Stimulated activated CD4-positive, alpha-beta T cell treated with anti-CD3 and anti-CD28 coated beads, Interleukin-1b, Interleukin-23, amount 100 ng/mL, for 4 hours (primary cell): ENCODE results near the gene ASIP.
"Not testable (repeated sequence)": the region's sequence is repeated elsewhere in the genome, so short reads cannot be mapped to it uniquely, and the experiment has no call there.

ENCODE experiments used
- DNase-seq, 2 donors: peaks; one replicate each; pipeline ENCODE4 v3.0.0-alpha.2; 2020; ENCODE audit warnings: low read depth in 2 of 2

The ASIP gene, protein sequence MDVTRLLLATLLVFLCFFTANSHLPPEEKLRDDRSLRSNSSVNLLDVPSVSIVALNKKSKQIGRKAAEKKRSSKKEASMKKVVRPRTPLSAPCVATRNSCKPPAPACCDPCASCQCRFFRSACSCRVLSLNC

DNA sequence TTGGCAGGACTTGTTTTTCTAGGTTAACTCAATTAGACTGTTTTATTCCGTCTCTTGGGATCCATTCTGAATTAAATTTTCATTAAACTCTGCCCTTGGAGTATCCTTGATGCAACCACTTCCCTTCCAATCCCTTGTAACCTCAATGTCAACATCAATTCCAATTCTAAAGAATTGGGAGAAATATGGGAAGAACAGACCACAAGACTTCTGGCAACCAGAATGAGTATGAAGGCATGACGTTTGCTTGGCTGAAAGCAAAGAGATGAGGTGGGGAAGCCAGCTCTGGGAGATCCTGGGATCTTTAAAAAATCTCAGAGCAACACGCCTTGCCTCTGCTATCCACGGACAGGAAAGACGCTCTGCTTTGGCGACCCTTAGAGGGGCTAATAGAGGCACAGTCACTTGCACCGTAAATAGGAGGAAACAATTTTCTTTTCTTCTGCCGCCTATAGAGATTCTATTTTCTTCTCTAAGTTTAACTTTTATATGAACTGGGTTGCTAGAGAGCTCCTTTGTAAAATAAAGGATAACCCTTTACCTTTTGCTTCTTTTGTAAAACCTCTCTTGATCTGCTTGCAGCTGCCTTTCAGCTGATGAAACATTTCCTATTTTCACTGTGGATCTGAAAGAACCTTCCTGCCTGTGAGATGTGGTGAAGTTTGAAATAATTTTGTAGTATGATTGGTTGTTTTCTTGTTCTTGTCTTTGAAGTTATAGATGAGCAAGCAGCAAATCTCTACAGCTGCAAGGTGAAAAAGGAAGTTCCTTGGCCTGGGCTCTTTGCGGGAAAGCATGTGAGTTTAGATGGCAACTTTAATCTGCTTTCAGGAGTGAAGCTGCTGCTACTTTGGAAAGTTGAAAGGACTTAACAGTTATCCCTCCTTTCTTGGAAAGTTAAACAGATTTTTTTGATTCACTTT is at the start of gene ASIP:
Gene ASIP, plus strand, starts transcription at position 731 of the 923 bp plus-strand sequence. CDS start 18,952 bp downstream, outside the sequence.
- no peak for DNase-seq

DNA sequence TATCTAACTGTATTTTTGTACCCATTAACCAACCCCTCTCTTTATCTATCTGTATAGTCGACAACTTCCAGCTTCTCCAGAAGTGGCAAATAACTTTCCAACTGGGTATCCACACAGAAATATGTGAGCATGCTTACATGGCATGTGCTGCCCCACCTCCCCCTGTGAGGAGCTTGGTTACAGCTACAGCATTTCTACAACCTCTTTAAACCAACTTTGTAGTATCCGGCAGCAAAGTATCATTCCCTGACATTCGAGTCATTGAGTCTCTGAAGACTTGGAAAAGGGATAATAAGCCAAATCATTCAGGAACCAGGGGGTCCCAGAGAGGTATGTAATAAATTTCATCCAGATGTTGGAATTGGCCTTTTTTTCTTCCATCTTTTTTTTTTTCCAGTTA is 48.2 kb upstream of the ASIP start:
- DNase-seq = no peak

DNA sequence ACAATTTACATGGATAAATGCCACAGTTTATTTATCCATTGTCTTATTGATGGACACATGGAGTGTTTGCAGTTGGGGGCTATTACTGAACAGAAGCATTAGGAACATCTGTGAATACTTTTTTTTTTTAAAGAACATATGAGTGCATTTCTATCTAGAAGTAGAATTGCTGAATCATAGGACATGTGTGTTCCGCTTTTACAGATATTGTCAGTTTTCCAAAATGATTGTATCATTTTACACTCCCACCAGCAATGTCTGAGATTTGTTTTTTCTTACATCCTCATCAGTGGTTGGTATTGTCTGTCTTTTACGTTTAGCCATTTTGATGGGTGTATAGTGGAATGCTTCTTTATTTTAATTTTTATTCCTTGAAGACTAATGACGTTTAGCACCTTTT is 42.0 kb upstream of the ASIP start:
- DNase-seq = no peak

DNA sequence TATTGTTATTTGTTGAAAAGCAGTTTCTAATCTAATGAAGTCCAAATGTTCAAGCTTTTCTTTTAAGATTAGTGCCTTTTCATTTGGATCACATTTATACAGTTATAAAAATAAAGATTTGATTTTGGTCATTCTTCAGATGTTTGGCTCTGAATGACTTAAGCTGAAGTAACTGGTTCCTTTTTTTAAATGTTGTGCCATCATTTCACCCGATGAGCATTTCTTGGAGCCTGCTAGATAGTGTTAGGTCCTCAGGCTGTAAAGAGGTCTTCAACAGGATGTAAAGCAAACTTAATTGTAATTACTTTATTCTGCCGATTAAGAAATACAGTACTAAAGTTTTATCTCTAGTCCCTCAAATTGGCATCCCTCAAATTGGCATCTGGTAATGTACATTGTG is 41.2 kb upstream of the ASIP start:
- DNase-seq = no peak

DNA sequence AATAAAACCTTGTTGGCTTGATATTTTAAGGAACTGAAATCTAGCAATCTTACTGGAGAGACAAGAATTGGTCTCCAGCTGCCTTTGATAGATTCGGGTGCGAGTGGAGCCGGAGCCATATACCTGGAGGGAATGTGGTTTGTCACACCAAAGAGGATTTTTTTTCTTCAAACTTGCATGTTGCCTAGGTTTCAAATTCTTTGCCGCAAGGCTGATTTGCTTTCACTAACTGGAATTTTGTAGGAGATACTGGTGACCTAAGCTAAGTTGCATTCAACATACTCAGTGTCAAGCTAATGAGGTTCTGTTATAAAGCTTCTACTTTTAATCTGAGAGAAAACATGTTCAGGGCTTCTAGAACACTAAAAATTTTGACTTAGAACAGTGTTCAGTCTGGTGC is 39.7 kb upstream of the ASIP start:
- no peak for DNase-seq

DNA sequence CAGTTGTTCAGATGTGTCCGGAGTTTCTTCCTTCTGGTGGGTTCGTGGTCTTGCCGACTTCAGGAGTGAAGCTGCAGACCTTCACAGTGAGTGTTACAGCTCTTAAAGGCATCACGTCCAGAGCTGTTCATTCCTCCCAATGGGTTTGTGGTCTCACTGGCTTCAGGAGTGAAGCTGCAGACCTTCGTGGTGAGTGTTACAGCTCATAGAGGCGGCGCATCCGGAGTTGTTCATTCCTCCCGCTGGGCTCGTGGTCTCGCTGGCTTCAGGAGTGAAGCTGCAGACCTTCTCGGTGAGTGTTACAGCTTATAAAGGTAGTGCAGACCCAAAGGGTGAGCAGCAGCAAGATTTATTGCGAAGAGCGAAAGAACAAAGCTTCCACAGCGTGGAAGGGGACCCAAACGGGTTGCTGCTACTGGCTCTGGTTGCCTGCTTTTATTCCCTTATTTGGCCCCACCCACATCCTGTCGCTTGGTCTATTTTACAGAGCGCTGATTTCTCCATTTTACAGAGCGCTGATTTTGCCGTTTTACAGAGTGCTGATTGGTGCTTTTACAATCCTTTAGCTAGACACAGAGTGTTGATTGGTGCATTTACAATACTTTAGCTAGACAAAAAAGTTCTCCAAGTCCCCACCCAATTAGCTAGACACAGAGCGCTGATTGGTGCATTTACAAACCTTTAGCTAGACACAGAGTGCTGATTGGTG is 35.9 kb upstream of the ASIP start:
- DNase-seq = not testable (repeated sequence)

DNA sequence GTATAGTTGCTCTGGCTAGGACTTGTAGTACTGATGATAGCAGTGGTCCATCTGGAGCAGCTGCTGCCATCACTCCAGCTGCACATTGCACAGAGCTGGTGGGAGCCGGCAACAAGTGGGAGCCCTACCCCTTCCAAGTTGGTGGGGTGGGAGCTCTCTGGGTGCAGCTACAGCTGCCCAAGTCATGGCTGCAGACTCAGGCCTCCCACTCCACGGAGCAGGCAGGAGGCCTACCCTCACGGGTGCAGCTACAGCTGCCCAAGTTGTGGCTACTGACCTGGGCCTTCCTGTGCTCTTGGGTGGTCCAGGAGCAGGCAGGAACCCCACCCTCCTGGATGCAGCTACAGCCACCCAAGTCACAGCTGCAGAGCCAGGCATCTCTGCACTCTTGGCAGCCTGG is 32.1 kb upstream of the ASIP start:
- DNase-seq = no peak

DNA sequence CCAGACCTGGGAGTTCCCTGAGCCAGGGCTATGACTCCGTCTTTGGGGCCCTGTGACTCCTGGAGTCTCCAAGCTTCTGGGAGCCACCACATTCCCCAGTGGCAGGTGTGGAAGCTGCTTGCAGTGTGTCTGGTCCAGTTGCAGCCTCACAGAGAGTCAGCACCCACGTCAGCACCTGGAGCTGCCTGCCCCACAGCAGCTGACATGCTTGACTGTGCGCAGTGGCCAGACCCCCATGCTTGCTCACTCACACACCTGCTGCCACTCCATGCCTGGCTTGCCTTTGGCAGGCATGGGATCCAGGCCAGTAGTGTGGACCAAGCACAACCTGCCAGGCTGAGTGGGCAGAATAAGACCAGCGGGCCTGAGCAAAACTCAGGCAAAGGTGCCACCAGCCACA is 31.0 kb upstream of the ASIP start:
- DNase-seq = no peak

DNA sequence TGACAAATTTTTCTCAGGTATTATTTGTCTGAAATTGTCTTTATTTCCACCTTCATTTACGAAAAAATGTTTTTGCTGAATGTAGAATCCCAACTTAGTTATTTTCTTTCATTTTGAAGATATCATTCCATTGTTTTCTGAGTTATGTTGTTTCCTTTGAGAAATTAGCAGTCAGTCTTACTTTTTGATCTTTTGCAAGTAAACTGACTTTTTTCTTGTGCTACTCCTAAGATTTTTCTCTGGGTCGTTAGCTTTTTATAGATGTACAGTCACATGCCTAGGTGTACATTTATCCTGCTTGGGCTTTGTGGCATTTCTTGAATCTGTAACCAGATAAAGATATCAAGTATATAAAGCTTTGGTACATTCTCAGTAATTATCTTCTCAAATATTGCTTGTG is 29.6 kb upstream of the ASIP start:
- DNase-seq = no peak

DNA sequence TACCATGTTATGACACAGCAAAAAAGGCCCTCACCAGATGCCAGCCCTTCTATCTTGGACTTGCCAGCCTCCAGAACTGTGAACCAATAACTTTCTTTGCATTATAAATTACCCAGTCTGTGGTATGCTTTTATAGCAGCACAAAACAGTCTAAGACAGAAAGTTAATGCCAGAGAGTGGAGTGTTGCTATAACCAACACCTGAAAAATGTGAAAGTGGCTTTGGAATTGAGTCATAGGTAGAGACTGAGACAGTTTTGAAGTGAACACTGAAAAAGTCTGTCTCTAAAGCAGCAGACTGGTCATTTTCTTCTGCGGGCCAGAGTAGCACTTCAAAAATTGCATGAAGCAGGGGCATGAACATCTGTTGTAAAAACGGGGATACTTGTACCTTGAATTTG is 28.0 kb upstream of the ASIP start:
- DNase-seq = no peak

DNA sequence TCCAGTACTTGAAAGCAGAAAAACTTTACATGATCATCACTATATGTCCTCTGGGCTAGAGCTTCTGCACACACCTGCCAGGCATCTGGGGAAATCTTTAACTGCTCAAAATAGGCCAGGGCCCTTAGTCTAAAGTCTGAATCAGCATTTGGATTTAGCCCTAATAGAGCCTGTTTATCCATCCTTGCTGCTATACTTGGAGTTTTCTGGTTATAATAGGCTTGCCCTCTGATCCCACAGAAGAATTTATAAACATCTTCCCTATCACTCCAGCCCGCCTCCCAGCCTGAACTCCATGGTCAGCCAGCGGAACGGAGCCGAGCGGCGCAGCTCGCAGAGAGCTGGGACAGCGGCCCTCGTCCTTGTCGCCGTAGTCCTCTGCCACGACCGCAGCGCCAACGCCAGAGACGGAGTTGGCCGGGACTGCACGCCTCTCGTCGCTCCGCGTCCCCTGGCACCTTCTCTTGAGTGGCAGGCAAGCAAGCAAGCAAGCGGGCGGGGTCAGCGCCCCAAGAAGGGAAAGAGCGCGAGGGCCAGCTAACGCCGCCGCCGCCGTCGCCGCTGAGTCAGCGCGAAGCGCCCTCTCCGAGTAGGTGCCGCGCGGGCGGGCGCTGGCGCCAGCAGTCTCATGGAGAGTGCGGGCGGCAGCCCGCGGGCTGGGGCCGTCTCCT is 25.4 kb upstream of the ASIP start:
- peak; percentile 21 to 40 for DNase-seq

DNA sequence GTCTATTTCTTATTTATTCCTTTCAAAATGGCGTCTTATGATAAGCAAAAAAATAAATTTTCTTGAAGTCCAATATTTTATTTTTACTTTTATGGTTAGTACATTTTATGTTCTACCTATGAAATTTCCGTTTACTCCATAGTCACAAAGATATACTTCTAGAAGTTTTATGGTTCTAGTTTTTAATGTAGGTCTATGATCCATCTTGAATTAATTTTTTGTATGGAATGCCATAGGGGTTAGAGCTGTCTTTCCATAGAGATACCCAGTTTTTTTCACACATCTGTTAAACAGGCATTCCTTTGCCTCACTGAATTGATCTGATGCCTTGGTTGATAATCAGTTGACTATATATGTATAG is 24.9 kb upstream of the ASIP start:
- no peak for DNase-seq

DNA sequence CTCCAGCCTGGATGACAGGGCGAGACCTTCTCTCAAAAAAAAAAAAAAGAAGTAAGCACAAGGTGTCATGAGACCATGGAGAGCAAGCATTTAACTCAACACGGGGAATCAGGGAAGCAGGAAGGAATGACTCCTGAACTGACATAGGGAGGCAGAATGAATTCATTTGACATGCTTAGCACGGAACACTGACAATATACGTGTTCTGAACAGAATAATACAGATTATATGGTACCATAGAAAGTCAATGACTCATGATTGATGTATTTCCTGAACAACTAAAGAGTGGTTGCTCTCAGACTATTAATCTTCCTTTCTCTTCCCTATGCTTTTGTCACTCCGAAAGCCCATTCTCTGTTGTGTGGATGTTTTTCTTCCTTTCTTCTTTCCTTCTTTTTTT is 20.7 kb upstream of the ASIP start:
- no peak for DNase-seq

DNA sequence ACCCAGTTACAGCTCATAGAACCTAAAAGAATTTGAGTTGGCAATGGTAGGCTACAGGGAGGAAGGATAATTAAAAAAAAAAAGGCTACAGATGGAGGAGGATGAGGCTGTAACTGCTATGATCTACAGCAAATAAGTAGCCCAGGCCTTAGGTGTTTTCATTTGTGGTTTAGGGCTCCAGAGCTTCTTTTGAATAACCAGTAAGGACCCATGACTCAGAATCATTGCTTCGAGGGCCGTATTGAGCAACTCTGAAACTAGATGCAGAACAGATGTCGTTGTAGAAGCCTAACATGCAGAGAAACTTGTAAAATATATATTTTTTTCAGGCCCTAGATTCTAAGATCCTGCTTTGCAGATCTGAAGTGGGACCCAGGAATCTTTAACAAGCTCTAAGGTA is 19.0 kb upstream of the ASIP start:
- no peak for DNase-seq

DNA sequence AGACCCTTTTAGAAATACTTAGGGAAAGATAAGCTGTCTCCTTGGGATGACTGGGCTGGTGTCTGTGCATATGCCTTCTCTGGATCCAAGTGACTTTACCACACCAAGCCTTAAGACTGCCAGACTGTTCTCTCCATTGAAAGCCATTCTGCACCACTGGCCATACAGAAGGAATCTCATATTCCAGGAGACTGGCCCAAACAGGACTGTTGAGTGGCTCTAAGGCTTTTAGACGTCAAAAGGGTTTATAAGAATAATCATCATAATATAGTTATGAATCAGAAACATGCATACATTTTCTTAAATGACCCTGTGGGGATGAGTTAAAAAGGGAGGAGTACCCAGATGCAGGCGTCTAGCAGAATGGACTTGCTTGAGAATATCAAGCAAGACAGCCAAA is 17.0 kb upstream of the ASIP start:
- not testable (repeated sequence) for DNase-seq

DNA sequence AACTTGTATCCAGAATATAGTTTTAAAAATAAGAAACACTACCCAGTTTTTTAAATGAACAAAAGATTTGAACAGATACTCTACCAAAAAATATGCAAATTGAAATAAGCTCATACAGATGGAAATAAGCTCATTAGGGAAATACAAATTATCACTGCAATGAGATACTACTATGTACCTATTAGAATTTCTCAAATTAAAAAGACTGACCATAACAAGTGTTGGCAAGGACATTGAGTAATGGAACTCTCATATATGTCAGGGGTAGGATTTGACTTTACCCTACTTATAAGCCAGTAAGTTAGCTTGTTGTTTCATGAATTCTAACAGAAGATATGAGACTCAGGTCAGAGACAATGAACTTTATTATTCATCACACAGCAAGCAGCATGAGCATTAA is 9.6 kb upstream of the ASIP start:
- DNase-seq = no peak

DNA sequence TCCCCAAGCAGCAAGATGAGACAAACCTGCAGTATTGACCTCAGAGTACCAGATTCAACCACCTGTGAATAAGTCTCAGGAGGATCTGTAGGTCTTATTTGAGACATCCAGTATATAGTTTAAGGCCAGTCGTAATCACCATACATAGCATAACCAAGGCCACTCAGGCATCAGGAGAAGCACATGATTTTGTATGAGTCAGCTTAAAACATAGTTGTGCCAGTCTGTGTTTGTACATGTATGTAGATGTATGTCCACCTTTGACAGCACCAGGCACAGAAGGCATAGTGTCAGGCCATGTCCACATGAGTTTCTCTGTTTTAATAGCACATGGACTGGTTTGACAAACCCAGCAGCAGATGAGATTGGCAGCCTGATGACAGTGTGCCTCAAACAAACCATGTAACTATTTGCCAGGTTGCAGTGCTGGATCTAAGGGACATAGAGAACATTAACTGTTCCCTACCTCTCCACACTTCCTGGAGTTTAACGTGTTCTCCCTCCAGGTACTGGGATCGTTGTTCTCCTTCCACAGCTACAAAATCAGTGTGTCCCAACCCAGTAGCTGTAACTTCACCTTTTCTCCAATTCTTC is 8.6 kb upstream of the ASIP start:
- no peak for DNase-seq

DNA sequence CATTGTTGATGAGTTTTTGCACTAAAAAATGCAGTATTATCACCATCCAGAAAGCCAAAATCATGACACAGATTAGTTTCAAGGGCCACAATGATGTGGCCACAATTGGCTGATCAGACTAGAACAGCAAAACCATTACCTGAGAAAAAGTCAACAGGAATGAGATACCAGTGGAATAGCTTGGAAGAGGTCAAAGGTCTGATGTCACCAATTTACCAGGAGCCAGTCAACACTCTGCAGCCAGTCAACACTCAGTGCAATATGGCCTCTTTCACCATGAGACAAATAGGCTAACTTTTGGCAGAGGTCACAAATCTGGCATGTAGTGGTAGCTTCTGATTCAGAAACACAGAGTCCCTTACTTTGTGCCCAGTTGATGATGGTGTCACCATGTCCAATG is 7.5 kb upstream of the ASIP start:
- no peak for DNase-seq

DNA sequence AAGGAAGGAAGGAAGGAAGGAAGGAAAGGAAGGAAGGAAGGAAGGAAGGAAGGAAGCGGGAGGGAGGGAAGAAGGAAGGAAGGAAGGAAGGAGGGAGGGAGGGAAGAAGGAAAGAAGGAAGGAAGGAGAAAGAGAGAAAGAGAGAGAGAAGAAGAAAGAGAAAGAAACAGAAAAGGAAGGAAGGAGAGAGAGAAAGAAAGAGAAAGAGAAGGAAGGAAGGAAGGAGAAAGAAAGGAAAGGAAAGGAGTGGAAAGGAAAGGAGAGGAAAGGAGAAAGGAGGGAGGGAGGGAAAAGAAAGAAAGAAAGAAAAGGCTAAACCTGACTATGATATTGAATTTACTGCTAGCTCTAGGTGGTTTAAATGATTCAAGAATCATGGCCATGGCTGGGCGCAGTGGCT is 5.3 kb upstream of the ASIP start:
- no peak for DNase-seq

DNA sequence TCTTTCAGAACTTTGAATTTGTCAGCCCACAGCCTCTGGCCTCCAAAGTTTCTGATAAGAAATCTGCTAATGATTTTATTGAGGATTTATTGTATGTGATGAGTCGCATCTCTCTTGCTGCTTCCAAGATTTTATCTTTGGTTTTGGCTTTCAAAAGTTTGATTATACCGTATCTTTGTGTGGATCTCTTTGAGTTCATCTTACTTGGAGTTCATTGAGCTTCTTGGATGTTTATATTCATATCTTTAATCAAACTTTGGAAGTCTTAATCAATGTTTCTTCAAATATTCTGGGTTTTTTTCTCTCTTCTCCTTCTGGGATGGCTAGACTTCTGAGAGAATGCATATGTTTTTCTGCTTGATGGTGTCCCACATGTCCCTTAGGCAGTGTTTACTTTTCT is 3.3 kb upstream of the ASIP start:
- DNase-seq = no peak

DNA sequence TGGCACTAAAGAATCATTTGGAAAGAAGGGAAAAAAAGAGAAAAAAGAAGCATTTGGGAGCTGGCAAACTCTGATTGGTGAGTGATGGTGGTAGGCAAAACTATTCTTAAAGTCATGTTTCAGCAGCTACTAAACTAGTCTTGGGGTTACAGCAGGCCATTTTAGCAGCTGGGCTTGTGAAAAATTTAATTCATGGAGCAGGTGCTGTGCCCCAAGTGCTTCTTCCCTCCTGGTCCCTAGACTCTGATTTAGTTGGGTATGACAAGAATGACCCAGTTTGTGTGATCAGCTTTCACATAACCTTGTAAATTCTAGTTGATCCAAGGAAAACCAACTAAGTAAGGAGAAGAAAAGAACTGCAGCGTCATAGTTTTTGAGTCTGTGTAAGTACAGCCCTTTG is 1.1 kb upstream of the ASIP start:
- no peak for DNase-seq

DNA sequence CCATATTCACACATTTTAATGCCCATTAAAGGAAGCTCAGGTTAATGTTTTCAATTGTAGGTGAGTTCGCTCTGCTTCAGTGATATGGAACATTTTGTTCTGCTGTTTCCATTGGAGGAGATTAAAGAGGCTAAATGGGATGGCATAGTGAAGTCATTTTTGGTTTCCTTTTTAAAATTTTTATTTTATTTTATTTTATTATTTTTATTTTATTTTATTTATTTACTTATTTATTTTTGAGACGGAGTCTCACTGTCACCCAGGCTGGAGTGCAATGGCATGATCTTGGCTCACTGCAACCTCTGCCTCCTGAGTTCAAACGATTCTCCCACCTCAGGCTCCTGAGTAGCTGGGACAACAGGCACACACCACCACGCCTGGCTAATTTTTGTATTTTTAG is 792 bp downstream of the ASIP start:
- not testable (repeated sequence) for DNase-seq
